ENCODE data around the gene HIVEP1.
"Not testable (repeated sequence)": the region's sequence is repeated elsewhere in the genome, so short reads cannot be mapped to it uniquely, and the experiment has no call there.

Gene HIVEP1

DNA sequence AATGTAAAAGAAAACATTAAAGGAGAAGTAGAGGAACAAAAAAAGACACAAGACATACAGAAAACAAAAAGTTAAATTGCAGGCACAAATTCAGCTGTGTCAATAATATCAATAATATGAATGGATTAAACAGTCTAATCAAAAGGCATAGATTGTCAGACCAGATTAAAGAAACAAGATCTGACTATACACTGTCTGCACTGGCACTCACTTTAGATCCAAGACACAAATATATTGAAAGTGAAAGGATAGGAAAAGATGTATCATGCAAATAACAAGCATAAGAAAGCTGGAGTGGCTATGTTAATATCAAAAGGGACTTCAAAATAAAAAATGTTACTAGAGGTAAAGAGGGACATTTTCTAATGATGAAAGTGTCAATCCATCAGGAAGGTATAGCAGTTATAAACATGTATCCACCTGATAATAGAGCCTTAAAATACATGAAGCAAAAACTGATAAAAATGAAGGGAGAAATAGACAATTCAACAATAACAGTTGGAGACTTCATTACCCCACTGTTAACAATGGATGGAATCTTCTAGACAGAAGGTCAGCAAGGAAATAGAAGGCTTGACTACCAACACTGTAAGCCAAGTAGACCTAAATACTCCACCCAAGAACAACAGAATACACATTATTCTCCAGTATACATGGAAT, 89.7 kb downstream of the HIVEP1 start:
- no peak overlapping the region for H3K27ac ChIP-seq
- TF ChIP-seq ZFX (IDR thresholded peaks at IDR 0.05; ENCODE audit: borderline replicate concordance) = no peak

DNA sequence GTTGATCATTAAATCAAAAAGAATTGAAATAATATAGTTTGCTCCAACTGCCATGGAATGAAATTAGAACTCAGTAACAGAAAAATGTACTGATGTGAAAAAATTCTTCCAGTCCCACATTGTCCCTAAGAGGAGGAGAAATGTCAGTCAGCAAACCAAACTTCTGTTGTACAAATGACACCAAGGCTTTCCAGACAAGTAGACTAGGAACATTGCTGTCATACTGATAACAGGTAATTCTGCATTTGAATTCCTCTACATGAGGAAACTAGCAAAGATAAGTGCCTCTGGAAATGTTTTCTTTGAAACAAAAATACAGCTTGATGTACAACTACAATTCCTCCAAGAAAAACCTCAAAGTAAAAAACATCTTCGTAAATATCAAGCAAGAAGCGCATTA, 90.2 kb downstream of the HIVEP1 start:
- TF ChIP-seq ZFX (IDR thresholded peaks at IDR 0.05; ENCODE audit: borderline replicate concordance) (no peak), CTCF (IDR thresholded peaks at IDR 0.05) (no peak)
- H3K27ac ChIP-seq = no peak overlapping the region

- no peak overlapping the region for H3K27ac ChIP-seq
- TF ChIP-seq CTCF (IDR thresholded peaks at IDR 0.05) (no peak), ZFX (IDR thresholded peaks at IDR 0.05; ENCODE audit: borderline replicate concordance) (no peak)
Measured at GRCh38 chr6:12103158-12103557, 91.0 kb downstream of the HIVEP1 start.

- no peak overlapping the region for H3K27ac ChIP-seq
- no peak for TF ChIP-seq ZFX (IDR thresholded peaks at IDR 0.05; ENCODE audit: borderline replicate concordance)
- no peak for TF ChIP-seq CTCF (IDR thresholded peaks at IDR 0.05)
Measured at GRCh38 chr6:12105271-12105670, 93.2 kb downstream of the HIVEP1 start.

DNA sequence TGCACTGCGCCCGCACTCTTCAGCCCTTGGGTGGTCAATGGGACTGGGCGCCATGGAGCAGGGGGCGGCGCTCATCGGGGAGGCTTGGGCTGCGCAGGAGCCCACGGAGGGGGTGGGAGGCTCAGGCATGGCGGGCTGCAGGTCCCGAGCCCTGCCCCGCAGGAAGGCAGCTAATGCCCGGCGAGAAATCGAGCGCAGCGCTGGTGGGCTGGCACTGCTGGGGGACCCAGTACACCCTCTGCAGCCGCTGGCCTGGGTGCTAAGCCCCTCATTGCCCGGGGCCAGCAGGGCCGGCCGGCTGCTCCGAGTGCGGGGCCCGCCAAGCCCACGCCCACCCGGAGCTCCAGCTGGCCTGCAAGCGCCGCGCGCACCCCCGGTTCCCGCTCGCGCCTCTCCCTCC, 96.3 kb downstream of the HIVEP1 start:
- not testable (repeated sequence) for H3K27ac ChIP-seq

GRCh38 chr6:12110523-12111362, 98.6 kb downstream of the HIVEP1 start:
- TF ChIP-seq CTCF (IDR thresholded peaks at IDR 0.05) (no peak), ZFX (IDR thresholded peaks at IDR 0.05; ENCODE audit: borderline replicate concordance) (no peak)
- no peak overlapping the region for H3K27ac ChIP-seq

DNA sequence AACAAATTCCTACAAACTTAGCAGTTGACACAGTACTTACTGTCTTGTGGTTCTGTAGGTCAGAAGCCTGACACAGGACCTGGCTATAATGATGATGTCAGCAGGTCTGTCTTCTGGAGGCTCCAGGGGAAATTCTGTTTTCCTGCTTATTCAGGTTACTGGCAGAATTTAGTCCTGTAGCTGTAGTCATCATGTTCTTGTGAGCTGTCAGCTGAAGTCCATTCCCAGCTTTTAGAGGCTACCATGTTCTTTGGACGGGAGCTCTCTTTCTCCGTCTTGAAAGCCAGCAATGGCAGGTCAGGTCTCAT, 99.2 kb downstream of the HIVEP1 start:
- H3K27ac ChIP-seq = no peak overlapping the region
- no peak for TF ChIP-seq ZFX (IDR thresholded peaks at IDR 0.05; ENCODE audit: borderline replicate concordance)
- TF ChIP-seq CTCF (IDR thresholded peaks at IDR 0.05) = no peak

GRCh38 chr6:12112540-12113189, 100.6 kb downstream of the HIVEP1 start:
- TF ChIP-seq ZFX (IDR thresholded peaks at IDR 0.05; ENCODE audit: borderline replicate concordance) = no peak
- no peak for TF ChIP-seq CTCF (IDR thresholded peaks at IDR 0.05)
- H3K27ac ChIP-seq = no peak overlapping the region
